Left ventricle myocardium inferior (tissue), 1 donor: ENCODE data around the gene RABGAP1. TPM values are rescaled to one million over a fixed set of nuclear protein-coding genes. Genes with fewer than 3 reads are reported as not detected.

ENCODE experiments used
- DNase-seq: peaks from one replicate; pipeline ENCODE4 v3.0.0-alpha.2; 2020
- H3K27ac ChIP-seq: fragments of 200-600 bp; replicated peaks from 2 replicates; pipeline ENCODE4 v1.8.0; 2021
- H3K27me3 ChIP-seq: fragments of 200-600 bp; 2 replicates; pipeline ENCODE4 v1.8.0; 2021; ENCODE audit warnings: low read depth
- H3K36me3 ChIP-seq: fragments of 200-600 bp; 2 replicates; pipeline ENCODE4 v1.8.0; 2021
- H3K4me1 ChIP-seq: fragments of 200-600 bp; 2 replicates; pipeline ENCODE4 v1.8.0; 2021
- H3K4me3 ChIP-seq: fragments of 200-600 bp; 2 replicates; pipeline ENCODE4 v1.8.0; 2021; ENCODE audit warnings: mild to moderate bottlenecking, moderate library complexity
- H3K9me3 ChIP-seq: fragments of 200-600 bp; replicated peaks from 2 replicates; pipeline ENCODE4 v1.8.0; 2021
- intact Hi-C: fragments of 100-400 bp; cut with micrococcal nuclease; formaldehyde crosslinking; loops from one replicate; pipeline ENCODE4 v1.11.0; 2022
- total RNA-seq: library from RNA; stranded (reverse); fragmentation: NEBNext Ultra II Directional; extraction: Animal tissue kit (Norgen Biotek cat#: 25700); gene quantifications from one replicate; pipeline ENCODE4 v1.2.1, GENCODE V29; 2021
- TF ChIP-seq, protein P1 (sequence below): fragments of 200-600 bp; IDR thresholded peaks from 2 replicates; pipeline ENCODE4 v1.8.0; 2021; ENCODE audit warnings: antibody characterized with exemption, mild to moderate bottlenecking, borderline replicate concordance
- donor health status: DM: no; HTN: yes; CAD: no; lungs with severe emphysema.

RABGAP1 gene
- total RNA-seq, 1 donor from 2014 or later, result 48.2 TPM

DNA sequence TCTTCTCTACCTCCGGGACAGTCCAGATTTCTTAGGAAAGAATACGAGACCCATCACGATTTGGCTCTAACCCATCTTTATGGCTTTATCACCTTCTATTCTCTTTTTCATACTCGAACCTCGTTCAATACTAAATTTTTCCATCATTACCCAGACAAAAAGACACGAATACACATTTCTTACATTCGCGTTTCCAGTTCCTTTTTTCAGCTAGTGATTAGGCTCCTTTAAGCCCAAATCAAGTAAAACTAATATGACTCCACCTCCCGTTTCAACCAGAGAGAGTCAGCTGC, 28.2 kb upstream of the RABGAP1 start:
- H3K36me3 ChIP-seq, result peaks cover 23% of the 10 kb centered on the region
- H3K4me1 ChIP-seq, result peaks cover 28% of the 10 kb centered on the region
- peak overlapping the region; percentile 88 for H3K27ac ChIP-seq
- intact Hi-C loops, result no loop called here
- H3K4me3 ChIP-seq, result peak overlapping the region; percentile 89
- DNase-seq, result no peak
- TF ChIP-seq, protein P1, sequence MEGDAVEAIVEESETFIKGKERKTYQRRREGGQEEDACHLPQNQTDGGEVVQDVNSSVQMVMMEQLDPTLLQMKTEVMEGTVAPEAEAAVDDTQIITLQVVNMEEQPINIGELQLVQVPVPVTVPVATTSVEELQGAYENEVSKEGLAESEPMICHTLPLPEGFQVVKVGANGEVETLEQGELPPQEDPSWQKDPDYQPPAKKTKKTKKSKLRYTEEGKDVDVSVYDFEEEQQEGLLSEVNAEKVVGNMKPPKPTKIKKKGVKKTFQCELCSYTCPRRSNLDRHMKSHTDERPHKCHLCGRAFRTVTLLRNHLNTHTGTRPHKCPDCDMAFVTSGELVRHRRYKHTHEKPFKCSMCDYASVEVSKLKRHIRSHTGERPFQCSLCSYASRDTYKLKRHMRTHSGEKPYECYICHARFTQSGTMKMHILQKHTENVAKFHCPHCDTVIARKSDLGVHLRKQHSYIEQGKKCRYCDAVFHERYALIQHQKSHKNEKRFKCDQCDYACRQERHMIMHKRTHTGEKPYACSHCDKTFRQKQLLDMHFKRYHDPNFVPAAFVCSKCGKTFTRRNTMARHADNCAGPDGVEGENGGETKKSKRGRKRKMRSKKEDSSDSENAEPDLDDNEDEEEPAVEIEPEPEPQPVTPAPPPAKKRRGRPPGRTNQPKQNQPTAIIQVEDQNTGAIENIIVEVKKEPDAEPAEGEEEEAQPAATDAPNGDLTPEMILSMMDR, result no peak
- H3K9me3 ChIP-seq, result no peaks in the 10 kb centered on the region
- no peaks in the 10 kb centered on the region for H3K27me3 ChIP-seq

DNA sequence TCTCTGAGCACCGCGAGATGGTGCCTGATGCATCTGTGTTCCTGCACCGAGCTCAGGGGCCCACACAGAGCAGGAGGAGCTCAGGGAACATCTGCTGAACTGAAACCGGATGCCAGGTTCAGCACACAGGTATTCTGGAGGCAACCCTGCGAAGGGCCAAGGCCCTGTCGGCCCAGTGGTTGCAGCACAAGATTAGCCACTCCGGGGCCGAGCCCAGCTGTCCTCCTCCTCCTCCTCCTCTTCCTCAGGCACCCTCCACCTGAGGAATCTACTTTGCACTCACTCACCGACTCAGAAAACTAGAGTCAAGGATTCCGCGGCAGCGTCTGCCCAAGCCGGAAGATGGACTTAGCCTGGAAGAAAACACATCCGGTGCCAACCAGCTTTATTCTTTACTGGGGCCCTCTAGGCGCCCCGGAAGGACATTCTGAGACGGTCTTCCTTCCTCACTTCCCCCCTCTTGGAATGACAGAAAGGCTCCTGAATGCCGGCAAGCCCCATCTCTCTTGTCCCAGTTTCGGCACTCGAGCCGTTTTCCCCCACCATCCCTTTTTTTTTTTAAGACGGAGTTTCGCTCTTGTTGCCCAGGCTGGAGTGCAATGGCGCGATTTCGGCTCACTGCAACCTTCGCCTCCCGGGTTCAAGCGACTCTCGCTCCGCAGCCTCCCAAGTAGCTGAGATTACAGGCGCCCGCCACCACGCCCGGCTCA, 27.7 kb upstream of the RABGAP1 start, which contains the start of gene ZBTB6:
Gene ZBTB6, minus strand, starts transcription at position 360 of the 710 bp plus-strand sequence. CDS start 1,251 bp downstream, outside the sequence.
- H3K27me3 ChIP-seq, result no peaks in the 10 kb centered on the region
- intact Hi-C loops, result no loop called here
- H3K9me3 ChIP-seq, result no peaks in the 10 kb centered on the region
- TF ChIP-seq, protein P1, result no peak
- peak within 1 kb of the TSS; percentile 89 for H3K4me3 ChIP-seq
- peaks cover 28% of the 10 kb centered on the region for H3K4me1 ChIP-seq
- H3K36me3 ChIP-seq, result peaks cover 23% of the 10 kb centered on the region
- peak within 1 kb of the TSS; percentile 88 for H3K27ac ChIP-seq
- peak; percentile 64 for DNase-seq

DNA sequence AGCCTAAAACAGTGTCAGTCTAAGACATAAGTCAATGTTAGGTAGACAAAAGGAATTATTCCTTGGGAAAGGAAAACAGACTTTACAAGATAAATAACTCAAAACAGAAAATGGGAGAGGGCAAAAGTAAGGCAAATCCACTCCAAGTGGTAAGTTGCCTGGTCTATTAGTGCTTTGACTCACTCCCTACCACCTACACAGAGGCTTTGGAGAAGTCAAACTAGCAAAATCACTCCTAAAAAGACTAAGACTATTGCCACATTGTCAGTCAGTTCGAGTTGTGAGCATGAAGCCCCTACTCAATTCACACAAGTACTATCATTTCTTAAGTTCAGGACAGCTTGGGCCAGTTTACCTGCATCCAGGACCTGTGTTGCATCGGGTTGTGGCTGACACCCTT, 22.5 kb upstream of the RABGAP1 start:
- intact Hi-C loops, result no loop called here

DNA sequence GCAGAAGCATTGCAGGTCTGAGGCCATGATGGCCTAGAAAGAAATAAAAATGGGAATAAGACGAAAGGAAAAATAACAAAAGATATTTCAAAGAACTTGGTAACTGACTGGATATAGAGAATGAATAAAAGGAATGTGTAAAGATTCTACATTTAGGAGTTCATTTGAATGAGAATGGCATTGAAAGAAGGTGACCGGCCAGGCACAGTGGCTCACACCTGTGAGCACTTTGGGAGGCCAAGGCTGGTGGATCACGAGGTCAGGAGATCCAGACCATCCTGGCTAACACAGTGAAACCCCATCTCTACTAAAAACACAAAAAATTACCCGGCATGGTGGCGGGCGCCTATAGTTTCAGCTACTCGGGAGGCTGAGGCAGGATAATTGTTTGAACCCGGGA, 18.1 kb upstream of the RABGAP1 start:
- no peaks in the 10 kb centered on the region for H3K27me3 ChIP-seq
- TF ChIP-seq, protein P1, result no peak
- H3K9me3 ChIP-seq, result no peaks in the 10 kb centered on the region
- H3K4me1 ChIP-seq, result no peaks in the 10 kb centered on the region
- no peak overlapping the region for H3K4me3 ChIP-seq
- peaks cover 32% of the 10 kb centered on the region for H3K36me3 ChIP-seq
- DNase-seq, result no peak
- no peak overlapping the region for H3K27ac ChIP-seq
- intact Hi-C loops, result no loop called here

More for the DNA sequence above, 22.5 kb upstream of the RABGAP1 start:
- Histone ChIP-seq H3K27ac (no peak overlapping the region), H3K4me1 (peaks cover 7% of the 10 kb centered on the region), H3K4me3 (no peak overlapping the region), H3K9me3 (no peaks in the 10 kb centered on the region), H3K36me3 (peaks cover 28% of the 10 kb centered on the region), H3K27me3 (no peaks in the 10 kb centered on the region)
- TF ChIP-seq, protein P1, result no peak
- DNase-seq, result no peak

DNA sequence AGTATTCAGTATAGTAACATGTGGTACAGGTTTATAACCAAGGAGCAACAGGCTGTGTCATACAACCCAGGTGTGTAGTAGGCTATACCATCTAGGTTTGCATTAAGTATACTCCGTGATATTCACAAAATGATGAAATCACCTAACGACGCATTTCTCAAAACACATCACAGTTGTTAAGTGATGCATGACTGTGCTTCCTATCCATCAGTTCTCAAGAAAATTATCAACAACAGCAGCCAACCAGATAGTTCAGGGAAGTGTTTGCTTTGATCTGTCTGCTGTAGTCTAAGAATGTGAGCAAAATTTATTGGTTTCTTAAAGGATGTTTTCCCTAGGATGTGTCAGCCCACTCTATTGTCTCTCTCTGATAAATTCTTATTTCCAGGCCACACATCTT, 16.9 kb upstream of the RABGAP1 start:
- intact Hi-C loops, result no loop called here
- no peak overlapping the region for H3K4me3 ChIP-seq
- no peak overlapping the region for H3K27ac ChIP-seq
- H3K4me1 ChIP-seq, result peaks cover 5% of the 10 kb centered on the region
- H3K36me3 ChIP-seq, result peaks cover 30% of the 10 kb centered on the region
- no peaks in the 10 kb centered on the region for H3K27me3 ChIP-seq
- TF ChIP-seq, protein P1, result no peak
- DNase-seq, result no peak
- no peaks in the 10 kb centered on the region for H3K9me3 ChIP-seq
